K562 (cell line): ENCODE results near the gene CEP350. TPM values are rescaled to one million over a fixed set of nuclear protein-coding genes. Genes with fewer than 3 reads are reported as not detected.

Source experiments
- AFF1 ChIP-seq, 2 experiments: fragments of 450-650 bp; IDR thresholded peaks; 2 replicates each; pipeline ENCODE4 v1.6.1; 2018; ENCODE audit warnings: mild to moderate bottlenecking in 2 of 2, low read depth in 1 of 2; ENCODE audit not compliant: partially characterized antibody in 2 of 2
- PRDM10 ChIP-seq: fragments of 450-650 bp; IDR thresholded peaks from 2 replicates; pipeline ENCODE4 v1.6.1; 2018; ENCODE audit not compliant: partially characterized antibody
- ZFP91 ChIP-seq: sonication (generic); formaldehyde crosslinking; IDR thresholded peaks from 2 replicates; pipeline ENCODE4 v1.8.0; 2022; ENCODE audit warnings: mild to moderate bottlenecking, missing genetic modification reagents
- ZNF507 ChIP-seq: conservative IDR thresholded peaks from 2 replicates; pipeline ENCODE4 v1.6.1; 2017; ENCODE audit warnings: missing genetic modification characterization, missing compliant biosample characterization
- ZNF518B ChIP-seq: fragments of 250-450 bp; sonication (Bioruptor Pico); IDR thresholded peaks from 2 replicates; pipeline ENCODE4 v1.5.0; 2021; ENCODE audit warnings: mild to moderate bottlenecking, moderate library complexity
- ZNF592 ChIP-seq: fragments of 450-650 bp; IDR thresholded peaks from 2 replicates; pipeline ENCODE4 v1.6.1; 2017; ENCODE audit warnings: antibody characterized with exemption, mild to moderate bottlenecking
- polyA plus RNA-seq, 8 experiments: library from polyadenylated mRNA; depleted of rRNA in 4 of 8; stranded (reverse) in 5 of 8; unstranded in 3 of 8; fragments of >200 nt; fragmentation: Nextera tagmentation in 2 of 8; fragmentation: Illumina TruSeq in 1 of 8; extraction: Ambion mirVana in 2 of 8; extraction: Trizol in 1 of 8; gene quantifications; 2 replicates each; pipeline versions ENCODE4 v1.2.1 to v1.2.3, GENCODE V29; 2011 to 2014; ENCODE audit warnings: inconsistent platforms in 1 of 8, missing spikeins in 1 of 8
- total RNA-seq, 7 experiments: library from RNA; depleted of rRNA in 6 of 7; stranded (reverse); fragments of >200 nt in 6 of 7; fragmentation: Illumina TruSeq in 2 of 7; extraction: Trizol in 2 of 7; gene quantifications; 2 replicates each; pipeline versions ENCODE4 v1.2.1 to v1.2.3, GENCODE V29; 2011 to 2021; ENCODE audit warnings: low replicate concordance in 1 of 7

Gene CEP350
- total and polyA plus RNA-seq, 9 of the 15 experiments (the other 6 are each of a cell fraction or from before 2014, with no cell fraction given): 8.3 to 64.3 (median 28.0) TPM

- TF ChIP-seq PRDM10 (peak; percentile 97), ZFP91 (CRISPR knock-in tag) (peak; percentile 64; the same call in 1 of the 2 replicates), ZNF592 (peak; percentile 85), ZNF507 (tag) (no peak), AFF1 (IDR thresholded peaks at IDR 0.05; ENCODE audit: low read depth in 1 of 2, partially characterized antibody in 2 of 2) (peak; percentile 22 to 85), ZNF518B (no peak)
These were observed 577 bp upstream of the CEP350 start (continued) for GRCh38 chr1:179953974-179954492.
